ENCODE measurements around the gene GRIA1.

GRCh38 chr5:153546566-153546965 is 56.1 kb downstream of the GRIA1 start:
- no peak for TF ChIP-seq ZNF281 (CRISPR knock-in tag; IDR thresholded peaks at IDR 0.05)
- TF ChIP-seq, protein P1, sequence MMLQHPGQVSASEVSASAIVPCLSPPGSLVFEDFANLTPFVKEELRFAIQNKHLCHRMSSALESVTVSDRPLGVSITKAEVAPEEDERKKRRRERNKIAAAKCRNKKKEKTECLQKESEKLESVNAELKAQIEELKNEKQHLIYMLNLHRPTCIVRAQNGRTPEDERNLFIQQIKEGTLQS (CRISPR knock-in tag; conservative IDR thresholded peaks at IDR 0.05), result no peak
- TF ChIP-seq, protein P2, sequence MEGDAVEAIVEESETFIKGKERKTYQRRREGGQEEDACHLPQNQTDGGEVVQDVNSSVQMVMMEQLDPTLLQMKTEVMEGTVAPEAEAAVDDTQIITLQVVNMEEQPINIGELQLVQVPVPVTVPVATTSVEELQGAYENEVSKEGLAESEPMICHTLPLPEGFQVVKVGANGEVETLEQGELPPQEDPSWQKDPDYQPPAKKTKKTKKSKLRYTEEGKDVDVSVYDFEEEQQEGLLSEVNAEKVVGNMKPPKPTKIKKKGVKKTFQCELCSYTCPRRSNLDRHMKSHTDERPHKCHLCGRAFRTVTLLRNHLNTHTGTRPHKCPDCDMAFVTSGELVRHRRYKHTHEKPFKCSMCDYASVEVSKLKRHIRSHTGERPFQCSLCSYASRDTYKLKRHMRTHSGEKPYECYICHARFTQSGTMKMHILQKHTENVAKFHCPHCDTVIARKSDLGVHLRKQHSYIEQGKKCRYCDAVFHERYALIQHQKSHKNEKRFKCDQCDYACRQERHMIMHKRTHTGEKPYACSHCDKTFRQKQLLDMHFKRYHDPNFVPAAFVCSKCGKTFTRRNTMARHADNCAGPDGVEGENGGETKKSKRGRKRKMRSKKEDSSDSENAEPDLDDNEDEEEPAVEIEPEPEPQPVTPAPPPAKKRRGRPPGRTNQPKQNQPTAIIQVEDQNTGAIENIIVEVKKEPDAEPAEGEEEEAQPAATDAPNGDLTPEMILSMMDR (IDR thresholded peaks at IDR 0.05), result no peak
- no peak for TF ChIP-seq TP53 (CRISPR knock-in tag; IDR thresholded peaks at IDR 0.05)
- no peak for TF ChIP-seq FOXP1 (CRISPR knock-in tag; IDR thresholded peaks at IDR 0.05; ENCODE audit: borderline replicate concordance)
- TF ChIP-seq GABPB1 (CRISPR knock-in tag; IDR thresholded peaks at IDR 0.05), result no peak
- no peak for TF ChIP-seq ZNF263 (CRISPR knock-in tag; IDR thresholded peaks at IDR 0.05; ENCODE audit: low read depth)
- no peak for TF ChIP-seq AFF4 (CRISPR knock-in tag; IDR thresholded peaks at IDR 0.05; ENCODE audit: borderline replicate concordance)
- TF ChIP-seq ZNF232 (CRISPR knock-in tag; IDR thresholded peaks at IDR 0.05), result no peak
- no peak for TF ChIP-seq ZBTB21 (CRISPR knock-in tag; IDR thresholded peaks at IDR 0.05; ENCODE audit: borderline replicate concordance)

Measured in WTC11 (cell line).